GM04504 (cell line): Measurements from ENCODE around the gene ZCCHC10.
"Not testable (repeated sequence)": the region's sequence is repeated elsewhere in the genome, so short reads cannot be mapped to it uniquely, and the experiment has no call there.

Experiments
- DNase-seq: peaks from one replicate; pipeline ENCODE4 v3.0.0-alpha.2; 2012; ENCODE audit warnings: low read depth

The ZCCHC10 gene

DNA sequence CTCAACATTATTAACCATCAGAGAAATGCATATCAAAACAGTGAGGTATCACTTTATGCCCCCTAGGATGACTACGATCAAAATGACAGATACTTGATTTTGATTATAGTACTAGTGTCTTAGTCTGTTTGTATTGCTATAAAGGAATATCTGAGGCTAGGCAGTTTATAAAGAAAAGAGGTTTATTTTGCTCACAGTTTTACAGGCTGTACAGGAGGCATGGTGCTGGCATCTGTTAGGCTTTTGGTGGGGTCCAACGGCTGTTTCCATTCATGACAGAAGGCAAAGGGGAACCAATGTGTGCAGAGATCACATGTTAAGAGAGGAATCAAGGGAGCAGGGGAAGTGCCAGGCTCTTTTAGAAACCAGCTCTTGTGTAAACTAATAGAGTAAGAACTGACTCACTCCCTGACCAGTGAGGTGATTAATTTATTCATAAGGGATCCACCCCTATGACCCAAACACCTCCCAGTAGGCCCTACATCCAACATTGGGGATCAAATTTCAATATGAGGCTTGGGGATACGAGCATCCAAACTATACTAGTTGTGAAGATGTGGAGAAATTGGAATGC lies 46.9 kb downstream of the ZCCHC10 start:
- DNase-seq: no peak

DNA sequence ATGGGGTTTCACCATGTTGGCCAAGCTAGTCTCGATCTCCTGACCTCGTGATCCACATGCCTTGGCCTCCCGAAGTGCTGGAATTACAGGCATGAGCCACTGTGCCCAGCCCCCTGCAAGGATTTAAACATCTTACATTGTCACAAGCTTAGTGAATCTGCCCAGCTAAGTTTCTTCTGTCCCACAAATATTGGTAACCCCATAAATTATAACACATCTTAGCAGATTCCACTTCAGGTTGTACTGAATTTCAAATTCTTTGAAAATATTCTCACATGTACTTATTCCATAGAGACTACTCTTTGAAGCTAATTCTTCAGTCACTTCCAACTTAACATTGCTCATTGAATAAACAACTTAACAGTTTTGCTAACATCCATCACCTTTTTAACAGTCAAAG lies 49.5 kb downstream of the ZCCHC10 start:
- DNase-seq: no peak

DNA sequence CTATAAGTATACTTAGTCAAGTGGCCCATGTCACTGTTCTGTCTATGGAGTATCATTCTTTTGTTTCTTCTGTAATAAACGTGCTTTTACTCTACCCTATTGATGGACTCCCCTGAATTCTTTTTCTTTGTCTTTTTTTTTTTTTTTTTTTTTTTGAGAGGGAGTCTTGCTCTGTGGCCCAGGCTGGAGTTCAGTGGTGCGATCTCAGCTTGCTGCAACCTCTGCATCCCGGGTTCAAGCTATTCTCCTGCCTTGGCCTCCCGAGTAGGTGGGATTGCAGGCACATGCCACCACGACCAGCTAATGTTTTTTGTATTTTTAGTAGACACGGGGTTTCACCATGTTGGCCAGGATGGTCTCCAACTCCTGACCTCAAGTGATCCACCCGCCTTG lies 53.9 kb downstream of the ZCCHC10 start:
- not testable (repeated sequence) for DNase-seq

DNA sequence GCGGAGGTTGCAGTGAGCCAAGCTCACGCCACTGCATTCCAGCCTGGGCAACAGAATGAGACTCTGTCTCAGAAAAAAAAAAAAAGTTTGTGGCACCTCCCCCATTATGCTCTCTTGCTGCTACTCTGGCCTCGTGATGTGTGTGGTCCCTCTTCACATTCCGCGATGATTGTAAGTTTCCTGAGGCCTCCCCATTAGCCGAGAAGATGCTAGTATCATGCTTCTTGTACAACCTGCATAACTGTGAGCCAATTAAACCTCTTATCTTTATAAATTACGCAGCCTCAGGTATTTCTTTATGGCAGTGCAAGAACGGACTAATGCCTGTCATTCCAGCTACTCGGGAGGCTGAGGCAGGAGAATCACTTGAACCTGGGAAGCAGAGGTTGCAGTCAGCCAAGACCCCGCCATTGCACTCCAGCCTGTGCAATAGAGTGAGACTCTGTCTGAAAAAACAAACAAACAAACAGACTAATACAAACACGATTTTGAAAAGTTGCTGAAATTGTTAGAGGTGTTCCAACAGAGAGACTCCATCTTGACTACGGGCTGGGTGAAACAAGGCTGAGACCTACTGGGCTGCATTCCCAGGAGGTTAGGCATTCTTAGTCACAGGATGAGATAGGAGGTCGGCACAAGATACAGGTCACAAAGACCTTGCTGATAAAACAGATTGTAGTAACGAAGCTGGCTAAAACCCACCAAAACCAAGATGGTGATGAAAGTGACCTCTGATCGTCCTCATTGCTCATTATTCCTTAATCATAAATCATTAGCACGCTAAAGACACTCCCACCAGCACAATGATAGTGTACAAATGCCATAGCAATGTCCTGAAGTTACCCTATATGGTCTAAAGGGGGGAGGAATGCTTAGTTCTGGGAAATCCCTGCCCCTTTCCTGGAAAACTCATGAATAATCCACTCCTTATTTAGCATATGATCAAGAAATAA lies 54.6 kb downstream of the ZCCHC10 start:
- no peak for DNase-seq

DNA sequence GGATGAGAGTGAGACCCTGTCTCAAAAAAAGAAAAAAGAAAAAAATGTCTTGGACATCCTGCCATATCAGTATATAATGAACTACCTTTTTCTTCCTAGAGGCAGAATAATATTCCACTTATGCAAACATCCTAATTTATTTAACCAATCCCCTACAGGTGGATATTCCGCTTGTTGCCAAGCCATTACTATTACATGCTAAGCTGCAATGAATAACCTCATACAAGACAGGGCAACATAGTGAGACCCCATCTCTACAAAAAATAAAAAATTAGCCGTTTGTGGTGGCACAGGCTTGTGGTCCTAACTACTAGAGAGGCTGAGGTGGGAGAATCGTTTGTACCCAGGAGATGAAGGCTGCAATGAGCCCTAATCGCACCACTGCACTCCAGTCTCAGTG lies 61.2 kb downstream of the ZCCHC10 start:
- DNase-seq: no peak

DNA sequence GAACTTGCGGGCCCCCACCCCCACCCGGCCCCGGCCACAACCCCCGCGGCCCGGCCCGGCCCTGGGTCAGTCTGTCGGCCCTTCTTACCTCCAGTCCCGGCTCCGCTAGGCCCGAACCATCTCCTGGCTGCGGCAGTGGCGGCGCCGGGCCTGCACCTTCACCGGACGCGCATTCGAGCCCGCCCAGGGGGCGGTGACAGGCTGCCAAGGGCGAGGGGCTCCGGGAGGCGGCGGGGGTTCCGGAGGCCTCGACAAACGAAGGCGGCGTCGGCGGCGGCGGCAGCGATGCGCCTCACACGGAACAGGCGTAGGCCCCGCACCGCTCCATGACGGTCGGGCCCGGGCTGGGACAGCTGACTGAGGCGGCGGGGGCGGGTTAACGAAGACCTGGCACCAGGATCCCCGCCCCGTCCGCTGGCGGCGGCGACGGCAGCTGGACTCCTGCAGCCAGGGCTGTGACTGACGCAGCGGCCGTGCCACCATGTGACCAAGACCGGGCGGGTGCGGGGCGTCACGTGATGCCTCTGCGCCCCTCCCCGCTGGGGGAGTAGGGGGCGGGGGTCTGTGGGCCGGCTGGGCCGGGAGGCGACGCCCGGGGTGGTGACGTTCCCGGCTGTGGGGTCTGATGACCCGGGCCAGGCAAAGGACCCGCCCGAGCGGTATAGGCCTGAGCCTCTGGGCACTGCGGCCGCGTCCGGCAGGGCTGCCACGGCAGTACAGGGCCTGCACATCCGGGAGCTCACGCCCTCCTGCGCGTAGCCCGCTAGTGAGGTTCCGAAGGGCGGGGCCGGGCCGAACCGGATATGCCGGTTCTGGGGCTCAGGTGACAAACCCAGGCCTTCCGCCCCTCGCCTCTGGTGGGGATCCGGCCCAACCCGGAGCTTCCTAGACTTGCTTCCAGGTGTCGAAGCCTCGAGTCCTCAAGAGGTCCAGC lies 62.9 kb downstream of the ZCCHC10 start, which contains the start of gene AFF4:
Gene AFF4, minus strand, starts transcription at position 464 of the 934 bp plus-strand sequence. CDS start 26,445 bp downstream, outside the sequence.
- DNase-seq: peak; percentile 95

DNA sequence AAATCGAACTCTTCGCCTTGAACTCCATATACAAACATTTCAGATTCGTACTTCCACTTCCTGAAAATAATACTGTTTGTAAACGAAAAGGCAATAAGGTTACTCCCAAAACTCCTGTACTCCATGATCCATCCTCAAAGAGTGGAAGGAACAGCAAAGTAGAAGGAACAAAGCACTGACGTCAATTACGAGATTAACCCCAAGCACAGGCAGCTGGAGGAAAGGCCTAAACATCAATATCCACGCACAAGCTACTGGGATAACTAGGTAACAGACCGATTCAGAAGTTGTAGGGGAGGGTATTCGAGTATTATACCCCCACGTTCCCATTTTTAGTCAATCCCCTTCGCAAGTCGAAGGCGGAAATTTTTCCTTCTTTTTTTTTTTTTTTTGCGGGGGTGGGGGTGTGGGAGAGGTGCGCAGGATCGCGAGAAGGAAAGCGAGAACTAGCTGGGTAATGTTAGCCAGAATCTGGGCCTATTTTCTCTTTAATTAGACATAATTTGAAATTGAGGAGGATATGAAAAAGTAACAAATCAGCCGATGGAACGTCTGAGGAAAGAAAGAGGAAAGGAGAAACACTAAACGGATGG lies 63.8 kb downstream of the ZCCHC10 start:
- DNase-seq: no peak

DNA sequence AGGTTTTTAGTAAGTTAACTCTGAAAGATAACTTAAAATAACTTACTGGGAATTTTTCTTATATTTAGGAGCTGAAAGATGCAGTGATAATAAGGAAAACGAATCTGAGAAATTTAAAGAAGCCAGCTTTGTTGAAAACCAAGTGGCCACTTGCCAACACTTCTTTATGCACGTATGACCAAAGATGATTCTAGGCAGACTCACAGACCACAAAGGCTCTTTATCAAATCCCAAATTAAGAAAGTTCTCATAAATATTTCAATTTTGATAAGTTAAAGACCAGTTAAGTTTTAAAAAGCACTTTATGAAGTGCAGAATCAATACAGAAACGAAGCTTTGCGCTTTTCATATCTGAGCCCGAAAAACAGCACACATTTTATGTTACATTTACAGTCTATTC lies 64.5 kb downstream of the ZCCHC10 start:
- DNase-seq: no peak

DNA sequence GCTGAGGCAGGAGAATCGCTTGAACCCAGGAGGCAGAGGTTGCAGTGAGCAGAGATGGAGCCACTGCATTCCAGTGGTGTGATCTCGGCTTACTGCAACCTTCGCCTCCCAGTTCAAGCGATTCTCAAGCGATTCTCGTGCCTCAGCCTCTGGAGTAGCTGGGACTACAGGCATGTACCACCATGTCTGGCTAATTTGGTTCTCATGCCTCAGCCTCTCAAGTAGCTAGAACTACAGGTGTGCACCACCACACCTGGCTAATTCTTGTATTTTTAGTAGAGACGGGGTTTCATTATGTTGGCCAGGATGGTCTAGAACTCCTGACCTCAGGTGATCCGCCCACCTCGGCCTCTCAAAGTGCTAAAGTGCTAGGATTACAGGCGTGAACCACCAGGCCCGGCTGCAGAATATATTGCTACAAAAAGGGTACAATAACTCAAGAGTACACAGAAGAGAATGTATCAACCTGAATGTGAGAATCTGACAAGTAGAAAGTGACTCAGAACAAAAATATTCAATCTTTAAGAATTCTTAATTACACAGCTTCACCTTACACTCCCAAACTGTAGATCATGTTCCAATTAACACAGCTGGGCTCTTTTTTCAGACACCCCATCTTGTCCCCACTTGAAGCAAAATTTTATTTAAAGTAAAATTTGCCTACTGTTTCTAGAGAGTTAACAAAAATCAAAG lies 65.1 kb downstream of the ZCCHC10 start:
- DNase-seq: not testable (repeated sequence)

DNA sequence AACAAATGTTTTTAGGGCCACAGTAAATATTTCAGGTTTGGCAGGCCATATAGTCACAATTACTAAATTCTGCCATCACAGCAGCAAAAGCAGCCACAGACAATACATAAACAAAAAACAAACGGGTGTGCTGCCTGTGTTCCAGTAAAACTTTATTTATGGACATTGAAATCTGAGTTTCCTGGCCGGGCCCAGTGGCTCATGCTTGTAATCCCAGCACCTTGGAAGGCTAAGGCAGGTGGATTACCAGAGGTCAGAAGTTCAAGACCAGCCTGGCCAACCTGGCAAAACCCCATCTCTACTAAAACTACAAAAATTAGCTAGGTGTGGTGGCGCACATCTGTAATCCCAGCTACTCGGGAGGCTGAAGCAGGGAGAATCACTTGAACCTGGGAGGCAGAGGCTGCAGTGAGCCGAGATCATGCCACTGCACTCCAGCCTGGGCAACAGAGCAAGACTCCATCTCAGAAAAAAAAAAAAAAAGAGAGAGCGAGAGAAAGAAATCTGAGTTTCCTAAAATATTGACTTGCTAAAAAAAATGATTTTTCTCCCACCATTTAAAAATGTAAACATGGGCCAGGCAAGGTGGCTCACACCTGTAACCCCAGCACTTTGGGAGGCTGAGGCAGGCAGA lies 70.1 kb downstream of the ZCCHC10 start:
- DNase-seq: not testable (repeated sequence)

DNA sequence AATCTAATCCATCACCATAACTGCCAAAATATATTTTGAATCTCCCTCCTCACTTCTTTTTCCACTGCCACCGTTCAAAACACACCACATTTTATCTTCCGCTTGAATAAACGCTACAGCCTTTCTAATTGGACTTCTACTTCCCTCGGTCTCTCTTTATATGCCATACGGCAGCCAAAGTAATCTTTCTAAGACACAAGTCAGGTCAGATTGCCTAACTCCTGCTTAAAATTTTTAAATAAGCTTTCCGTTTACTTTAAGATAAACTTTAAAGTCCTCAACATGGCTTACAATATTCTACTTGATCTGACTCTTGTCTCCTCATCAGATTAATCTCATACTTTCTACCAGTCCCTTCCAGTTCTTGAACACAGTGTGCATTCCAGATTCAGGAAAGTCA lies 72.6 kb downstream of the ZCCHC10 start:
- DNase-seq: no peak

DNA sequence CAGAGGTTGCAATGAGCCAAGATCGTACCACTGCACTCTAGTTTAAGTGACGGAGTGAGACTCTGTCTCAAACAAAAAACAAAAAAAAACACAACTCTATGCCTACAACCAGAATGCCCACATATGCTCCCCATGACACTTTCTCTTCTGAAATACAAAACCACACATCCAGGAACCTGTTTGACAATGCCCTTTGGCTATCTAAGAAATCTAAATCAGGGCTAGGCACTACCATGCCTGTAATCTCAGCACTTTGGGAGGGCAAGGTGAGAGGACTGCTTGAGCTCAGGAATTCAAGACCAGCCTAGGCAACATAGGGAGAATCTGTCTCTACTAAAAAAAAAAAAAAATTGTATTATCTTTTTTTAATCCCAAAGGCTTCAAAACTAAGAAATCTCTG lies 73.5 kb downstream of the ZCCHC10 start:
- DNase-seq: no peak

DNA sequence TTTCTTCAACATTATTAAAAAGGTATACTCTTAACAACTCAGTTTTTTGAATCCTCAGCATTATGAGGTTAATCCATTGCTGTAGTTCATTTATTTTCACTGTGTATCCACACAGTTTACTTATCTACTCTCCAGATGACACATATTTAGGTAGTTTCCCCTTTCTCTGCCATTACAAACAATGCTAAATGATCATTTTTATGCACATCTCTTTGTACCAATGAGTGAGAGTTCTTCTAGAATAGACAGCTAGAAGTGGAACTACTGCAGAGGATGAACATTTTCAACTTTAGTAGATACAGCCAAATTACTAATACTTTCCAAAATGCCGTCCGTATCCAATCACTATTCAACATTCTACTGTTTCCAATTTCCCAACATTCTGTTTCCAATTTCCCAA lies 74.5 kb downstream of the ZCCHC10 start:
- DNase-seq: no peak

DNA sequence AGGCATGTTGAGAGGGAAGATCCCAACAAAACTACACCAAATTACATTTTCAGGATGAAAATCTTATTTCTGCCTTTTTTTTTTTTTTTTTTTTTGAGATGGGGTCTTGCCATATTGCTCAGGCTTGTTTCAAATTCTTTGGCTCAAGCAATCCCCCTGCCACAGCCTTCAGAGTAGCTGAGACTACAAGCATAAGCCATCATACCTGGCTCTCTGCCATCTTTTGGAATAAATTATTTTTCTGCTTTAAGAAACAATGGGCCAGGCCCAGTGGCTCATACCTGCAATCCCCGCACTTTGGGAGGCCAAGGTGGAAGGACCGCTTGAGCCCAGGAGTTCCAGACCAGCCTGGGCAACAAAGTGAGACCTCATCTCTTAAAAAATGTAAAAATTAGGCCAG lies 77.2 kb downstream of the ZCCHC10 start:
- no peak for DNase-seq

DNA sequence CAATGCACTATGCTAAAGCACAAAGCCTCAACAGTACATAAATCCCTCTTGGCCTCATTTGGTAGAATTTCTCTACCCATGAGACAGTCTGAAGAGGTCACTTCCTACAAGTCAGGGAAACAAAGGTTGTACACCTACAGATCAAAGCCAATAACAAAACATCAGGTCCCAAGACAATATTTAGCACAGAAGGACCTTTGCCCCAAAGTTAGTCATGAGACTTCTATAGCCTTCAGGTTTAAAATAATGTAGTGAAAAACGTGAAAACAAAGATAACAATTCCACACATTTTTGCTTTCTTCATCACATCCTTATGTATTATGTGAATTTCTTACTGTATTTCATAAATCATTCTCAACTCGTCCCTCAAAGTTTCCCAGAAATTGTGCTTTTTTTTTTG lies 78.7 kb downstream of the ZCCHC10 start:
- DNase-seq: no peak
